HT-29 (cell line): Measurements from ENCODE around the gene CST1. TPM values are rescaled to one million over a fixed set of nuclear protein-coding genes. Genes with fewer than 3 reads are reported as not detected.
"Not testable (repeated sequence)": the region's sequence is repeated elsewhere in the genome, so short reads cannot be mapped to it uniquely, and the experiment has no call there.

Experiments
- DNase-seq: peaks from one replicate; pipeline ENCODE4 v3.0.0-alpha.2; 2015; ENCODE audit warnings: low spot score
- total RNA-seq: library from RNA; depleted of rRNA; stranded (reverse); fragments of >200 nt; shearing (Covaris generic); gene quantifications from 2 replicates; pipeline ENCODE4 v1.2.3, GENCODE V29; 2014

The CST1 gene
- total RNA-seq, 1 experiment from 2014 or later = 2.3 TPM

- peak; percentile 44 for DNase-seq
These were observed 4.4 kb upstream of the CST1 start for GRCh38 chr20:23755131-23755611.

- DNase-seq = no peak
These were observed 4.0 kb upstream of the CST1 start for GRCh38 chr20:23754731-23755130.

GRCh38 chr20:23753589-23753988 lies 2.9 kb upstream of the CST1 start:
- DNase-seq = no peak

DNA sequence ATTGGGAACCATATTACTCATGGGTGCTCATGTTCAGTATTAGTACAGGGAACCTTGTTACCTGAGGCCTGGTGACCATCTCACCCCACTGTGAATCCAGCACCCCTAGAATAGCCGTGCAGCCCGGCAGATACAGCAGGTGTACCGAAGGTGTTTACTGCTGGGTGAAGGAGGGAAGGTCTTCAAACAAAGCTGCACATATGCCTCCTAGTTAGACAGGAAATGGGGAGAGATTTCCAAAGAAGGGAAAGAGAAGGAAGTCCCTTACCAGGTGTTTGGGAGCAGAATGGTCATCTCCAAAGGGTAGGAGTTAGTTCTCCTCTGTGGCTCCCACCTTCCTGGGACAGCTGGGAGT lies 2.4 kb upstream of the CST1 start:
- DNase-seq = no peak

- DNase-seq = no peak
These were observed 1.9 kb upstream of the CST1 start for GRCh38 chr20:23752481-23753193.

GRCh38 chr20:23752019-23752418 lies 1.3 kb upstream of the CST1 start:
- no peak for DNase-seq

- no peak for DNase-seq
These were observed 989 bp downstream of the CST1 start for GRCh38 chr20:23749746-23750145.

GRCh38 chr20:23748975-23749374 lies 1.8 kb downstream of the CST1 start:
- DNase-seq = not testable (repeated sequence)

DNA sequence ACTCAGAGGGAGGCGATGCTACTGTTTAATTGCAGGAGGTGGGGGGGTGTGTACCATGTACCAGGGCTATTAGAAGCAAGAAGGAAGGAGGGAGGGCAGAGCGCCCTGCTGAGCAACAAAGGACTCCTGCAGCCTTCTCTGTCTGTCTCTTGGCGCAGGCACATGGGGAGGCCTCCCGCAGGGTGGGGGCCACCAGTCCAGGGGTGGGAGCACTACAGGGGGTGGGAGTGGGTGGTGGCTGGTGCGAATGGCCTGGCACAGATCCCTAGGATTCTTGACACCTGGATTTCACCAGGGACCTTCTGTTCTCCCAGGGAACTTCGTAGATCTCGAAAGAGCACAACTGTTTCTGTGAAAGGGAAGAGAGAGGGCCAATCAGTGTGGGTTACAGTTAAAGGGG lies 3.2 kb downstream of the CST1 start:
- DNase-seq = not testable (repeated sequence)

- DNase-seq = not testable (repeated sequence)
These were observed 3.6 kb downstream of the CST1 start for GRCh38 chr20:23747092-23747491.

DNA sequence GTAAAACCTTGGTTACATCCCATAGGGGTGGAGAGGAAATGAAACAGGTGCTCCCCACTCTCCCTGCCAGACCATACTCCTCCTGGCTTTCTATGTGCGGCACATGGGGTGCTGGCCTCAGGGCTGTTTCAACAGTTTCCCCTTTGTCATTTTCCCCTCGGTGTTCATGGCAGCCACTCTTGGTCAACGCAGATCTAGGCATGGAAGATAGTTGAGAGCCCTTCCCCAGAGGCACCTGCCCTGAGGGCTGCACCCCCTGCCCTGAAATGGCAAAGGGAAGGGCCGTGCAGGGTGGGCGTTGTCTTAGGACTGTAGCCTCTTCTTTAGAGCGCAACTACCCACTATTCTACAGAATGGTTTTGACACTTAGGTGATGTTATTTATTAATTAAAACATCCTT lies 4.4 kb downstream of the CST1 start:
- no peak for DNase-seq

- no peak for DNase-seq
These were observed 5.5 kb downstream of the CST1 start for GRCh38 chr20:23745247-23745646.

DNA sequence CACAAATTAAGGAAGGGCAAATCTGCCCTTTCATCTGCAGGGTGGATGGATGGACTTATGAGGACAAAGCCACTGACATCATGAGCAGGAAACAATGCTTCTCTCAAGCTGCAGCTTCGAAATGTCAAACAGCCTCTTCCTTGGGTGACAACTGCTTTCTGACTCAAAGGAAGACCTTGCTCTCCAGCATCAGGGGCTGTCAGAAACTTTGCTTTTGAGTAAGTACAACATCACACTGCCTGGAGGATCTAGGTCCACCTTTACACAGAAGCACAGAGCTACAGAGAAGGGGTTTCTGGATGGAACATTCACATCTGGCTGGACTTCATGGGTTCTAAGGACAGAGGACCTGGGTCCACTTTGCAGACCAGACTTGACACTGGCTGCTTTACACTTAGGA lies 5.9 kb downstream of the CST1 start:
- DNase-seq = no peak

DNA sequence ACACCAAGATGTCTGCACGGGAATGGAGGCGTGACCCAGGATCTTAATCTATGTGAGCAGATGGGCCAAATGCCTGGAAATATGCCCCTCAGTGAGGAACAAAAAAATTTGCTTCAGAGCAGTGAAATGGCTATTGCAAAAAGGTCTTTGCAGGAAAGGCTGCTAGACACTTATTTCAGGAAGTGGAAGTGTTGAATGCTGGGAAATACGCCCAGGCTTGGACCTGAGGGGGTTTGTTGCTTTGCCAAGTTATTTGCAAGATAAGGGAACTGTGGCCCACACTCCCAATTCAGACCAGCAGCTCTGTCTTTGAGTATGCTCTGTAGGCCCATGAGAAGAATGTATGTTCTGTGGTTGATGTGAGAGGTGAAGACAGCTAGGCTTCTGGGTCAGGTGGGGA lies 15.3 kb downstream of the CST1 start:
- DNase-seq = not testable (repeated sequence)

DNA sequence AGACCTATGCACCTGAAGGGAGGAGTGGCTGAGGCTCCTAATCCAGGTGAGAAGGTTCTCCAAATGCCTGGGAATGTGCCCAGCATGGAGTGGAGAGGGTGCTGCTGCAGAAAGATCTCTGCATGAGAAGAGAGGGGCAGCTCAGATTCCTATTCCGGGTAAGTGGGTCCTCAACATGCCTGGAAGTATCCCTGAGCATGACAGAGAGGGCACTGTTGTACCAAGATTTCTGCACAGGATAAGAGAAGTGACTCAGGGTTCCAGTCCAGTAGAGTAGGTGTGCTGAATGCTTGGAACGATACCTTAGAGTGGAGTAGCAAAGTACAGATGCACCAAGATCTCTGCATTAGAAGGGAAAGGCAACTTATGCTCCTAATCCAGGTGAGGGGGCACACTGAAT lies 15.8 kb downstream of the CST1 start:
- not testable (repeated sequence) for DNase-seq

GRCh38 chr20:23734440-23734839 lies 16.3 kb downstream of the CST1 start:
- DNase-seq = not testable (repeated sequence)

DNA sequence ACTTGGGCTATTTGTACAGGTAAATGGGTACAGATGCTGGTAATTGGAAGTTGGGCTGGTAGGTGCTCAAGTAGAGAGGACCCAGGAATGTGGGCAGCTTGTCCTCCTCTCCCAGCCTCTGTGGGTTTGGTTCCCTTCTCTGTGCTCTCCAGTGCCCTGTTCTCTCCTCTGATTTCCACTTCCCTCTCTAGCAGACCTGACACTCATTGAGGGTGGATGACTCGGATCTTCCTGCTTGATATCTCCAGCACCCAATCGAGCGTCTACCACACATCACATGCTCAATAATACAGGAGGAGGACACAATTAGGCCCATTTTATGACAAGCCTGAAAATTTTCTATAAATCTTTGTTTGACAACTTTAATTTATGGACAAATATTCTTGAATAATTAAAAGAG lies 23.7 kb downstream of the CST1 start:
- no peak for DNase-seq

- no peak for DNase-seq
These were observed 25.6 kb downstream of the CST1 start for GRCh38 chr20:23725102-23725501.

DNA sequence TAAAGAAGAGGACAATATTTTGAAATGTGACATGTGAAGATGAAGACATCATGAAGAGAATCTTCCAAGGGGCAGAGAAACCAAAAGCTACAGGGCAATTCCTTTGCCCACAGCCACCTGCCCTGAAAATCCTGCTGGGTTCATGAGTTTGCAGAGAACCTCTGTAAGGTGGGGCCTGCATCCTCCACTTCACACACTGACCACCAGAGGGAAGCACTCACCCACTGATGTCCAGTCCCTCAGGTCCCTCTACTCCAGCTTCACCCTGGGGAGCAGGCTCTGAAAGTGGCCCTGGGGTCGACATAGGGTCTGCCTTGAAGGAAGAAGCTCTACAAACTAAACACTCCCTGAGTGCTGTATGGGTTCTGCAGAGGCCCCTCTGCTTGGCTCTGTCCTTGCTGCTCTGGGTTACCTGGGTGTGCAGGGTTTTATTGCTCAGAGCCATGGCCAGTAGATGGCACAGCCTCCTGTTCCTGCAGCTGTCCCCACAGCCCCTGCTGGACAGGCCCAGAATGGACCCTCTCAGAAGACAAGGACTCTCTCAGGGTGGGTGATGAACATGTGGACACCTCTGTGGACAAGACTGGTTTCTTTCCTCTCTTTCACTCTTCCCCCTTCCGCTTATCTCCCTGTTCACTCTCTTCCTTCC lies 27.0 kb downstream of the CST1 start:
- peak; percentile 50 for DNase-seq

DNA sequence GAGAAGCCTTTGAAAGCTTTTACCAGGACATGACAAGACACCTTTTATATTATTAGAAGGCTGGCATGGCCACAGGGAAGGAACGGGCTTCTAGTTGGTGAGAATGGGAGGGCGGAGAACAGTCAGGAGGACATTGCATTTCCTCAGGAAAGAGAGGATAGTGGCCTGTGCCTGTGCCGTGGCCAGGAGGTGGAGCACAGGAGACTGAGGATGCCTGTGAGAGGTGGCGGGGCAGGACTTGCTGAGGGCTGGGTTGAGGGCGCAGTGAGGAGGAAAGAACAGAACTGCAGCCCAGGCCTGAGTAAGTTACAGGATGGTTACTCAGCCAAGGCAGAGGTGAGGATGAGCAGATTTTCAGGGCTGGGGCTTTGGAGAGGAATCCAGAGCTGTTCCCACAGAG lies 27.9 kb downstream of the CST1 start:
- not testable (repeated sequence) for DNase-seq

GRCh38 chr20:23721962-23722361 lies 28.8 kb downstream of the CST1 start:
- DNase-seq = no peak

GRCh38 chr20:23719351-23719750 lies 31.4 kb downstream of the CST1 start:
- DNase-seq = not testable (repeated sequence)

GRCh38 chr20:23711778-23712177 lies 39.0 kb downstream of the CST1 start:
- not testable (repeated sequence) for DNase-seq
